Measurements from ENCODE around the gene CRYAB.

Gene CRYAB

GRCh38 chr11:111911563-111912401 is at the start of gene CRYAB:
CRYAB (minus strand) TSS chr11:111911770; CDS start chr11:111911724, 46 bp downstream.
- no peaks in the 10 kb centered on the region for H3K9me3 Mint-ChIP-seq
- H3K36me3 Mint-ChIP-seq (ENCODE audit: low read depth): no peaks in the 10 kb centered on the region
- H3K4me3 Mint-ChIP-seq: no peak within 1 kb of the TSS
- no peak for ATAC-seq
- peaks cover 42% of the 10 kb centered on the region for H3K27me3 Mint-ChIP-seq
- H3K4me1 Mint-ChIP-seq: no peaks in the 10 kb centered on the region
- DNase-seq: no peak
- H3K27ac Mint-ChIP-seq: no peak within 1 kb of the TSS

- Mint-ChIP-seq H3K27ac (no peak overlapping the region), H3K9me3 (no peaks in the 10 kb centered on the region), H3K4me3 (no peak overlapping the region), H3K27me3 (no peaks in the 10 kb centered on the region), H3K36me3 (ENCODE audit: low read depth) (peaks cover 5% of the 10 kb centered on the region), H3K4me1 (peaks cover 7% of the 10 kb centered on the region)
- DNase-seq (no peak), ATAC-seq (no peak)
Measured at GRCh38 chr11:111960916-111961315, 49.3 kb upstream of the CRYAB start.

GRCh38 chr11:111957663-111958444 is 46.3 kb upstream of the CRYAB start:
- DNase-seq: no peak
- H3K36me3 Mint-ChIP-seq (ENCODE audit: low read depth): peaks cover 5% of the 10 kb centered on the region
- H3K4me3 Mint-ChIP-seq: no peak overlapping the region
- H3K27ac Mint-ChIP-seq: no peak overlapping the region
- no peaks in the 10 kb centered on the region for H3K9me3 Mint-ChIP-seq
- no peak for ATAC-seq
- H3K4me1 Mint-ChIP-seq: peaks cover 2% of the 10 kb centered on the region
- H3K27me3 Mint-ChIP-seq: no peaks in the 10 kb centered on the region

- Mint-ChIP-seq H3K4me1 (peaks cover 10% of the 10 kb centered on the region), H3K36me3 (ENCODE audit: low read depth) (peaks cover 17% of the 10 kb centered on the region), H3K9me3 (no peaks in the 10 kb centered on the region), H3K4me3 (no peak overlapping the region), H3K27me3 (no peaks in the 10 kb centered on the region), H3K27ac (no peak overlapping the region)
- no peak for DNase-seq
- no peak for ATAC-seq
Measured at GRCh38 chr11:111954154-111954553, 42.6 kb upstream of the CRYAB start.

- DNase-seq (no peak), ATAC-seq (no peak)
- Mint-ChIP-seq H3K4me3 (no peak overlapping the region), H3K27ac (no peak overlapping the region), H3K36me3 (ENCODE audit: low read depth) (peaks cover 12% of the 10 kb centered on the region), H3K4me1 (peaks cover 27% of the 10 kb centered on the region), H3K27me3 (no peaks in the 10 kb centered on the region), H3K9me3 (no peaks in the 10 kb centered on the region)
Measured at GRCh38 chr11:111951565-111951964, 40.0 kb upstream of the CRYAB start.

- Mint-ChIP-seq H3K36me3 (ENCODE audit: low read depth) (peaks cover 13% of the 10 kb centered on the region), H3K9me3 (no peaks in the 10 kb centered on the region), H3K4me1 (peaks cover 38% of the 10 kb centered on the region), H3K4me3 (no peak overlapping the region), H3K27me3 (no peaks in the 10 kb centered on the region), H3K27ac (peak overlapping the region; percentile 54)
- DNase-seq (no peak), ATAC-seq (no peak)
Measured at GRCh38 chr11:111949519-111950426, 38.2 kb upstream of the CRYAB start.

GRCh38 chr11:111947143-111947542 is 35.6 kb upstream of the CRYAB start:
- Mint-ChIP-seq H3K4me3 (no peak overlapping the region), H3K9me3 (no peaks in the 10 kb centered on the region), H3K27ac (no peak overlapping the region), H3K36me3 (ENCODE audit: low read depth) (peaks cover 15% of the 10 kb centered on the region), H3K4me1 (peaks cover 59% of the 10 kb centered on the region), H3K27me3 (no peaks in the 10 kb centered on the region)
- no peak for DNase-seq
- ATAC-seq: no peak

- peaks cover 66% of the 10 kb centered on the region for H3K4me1 Mint-ChIP-seq
- H3K27ac Mint-ChIP-seq: no peak overlapping the region
- peaks cover 11% of the 10 kb centered on the region for H3K36me3 Mint-ChIP-seq (ENCODE audit: low read depth)
- no peaks in the 10 kb centered on the region for H3K27me3 Mint-ChIP-seq
- no peak for ATAC-seq
- no peak overlapping the region for H3K4me3 Mint-ChIP-seq
- H3K9me3 Mint-ChIP-seq: no peaks in the 10 kb centered on the region
- no peak for DNase-seq
Measured at GRCh38 chr11:111946499-111946898, 34.9 kb upstream of the CRYAB start.

GRCh38 chr11:111945198-111945597 is 33.6 kb upstream of the CRYAB start:
- peaks cover 75% of the 10 kb centered on the region for H3K4me1 Mint-ChIP-seq
- H3K27ac Mint-ChIP-seq: peak overlapping the region; percentile 96
- H3K27me3 Mint-ChIP-seq: no peaks in the 10 kb centered on the region
- ATAC-seq (no peak), DNase-seq (no peak)
- H3K36me3 Mint-ChIP-seq (ENCODE audit: low read depth): peaks cover 9% of the 10 kb centered on the region
- no peaks in the 10 kb centered on the region for H3K9me3 Mint-ChIP-seq
- peak overlapping the region; percentile 57 for H3K4me3 Mint-ChIP-seq

GRCh38 chr11:111944651-111945051 is 33.1 kb upstream of the CRYAB start:
- peaks cover 73% of the 10 kb centered on the region for H3K4me1 Mint-ChIP-seq
- H3K9me3 Mint-ChIP-seq: no peaks in the 10 kb centered on the region
- H3K4me3 Mint-ChIP-seq: peak overlapping the region; percentile 57
- H3K27ac Mint-ChIP-seq: peak overlapping the region; percentile 96
- H3K27me3 Mint-ChIP-seq: no peaks in the 10 kb centered on the region
- DNase-seq (no peak), ATAC-seq (peak; percentile 96)
- peaks cover 6% of the 10 kb centered on the region for H3K36me3 Mint-ChIP-seq (ENCODE audit: low read depth)

GRCh38 chr11:111944139-111944538 is 32.6 kb upstream of the CRYAB start:
- DNase-seq (no peak), ATAC-seq (no peak)
- H3K4me1 Mint-ChIP-seq: peaks cover 72% of the 10 kb centered on the region
- peak overlapping the region; percentile 96 for H3K27ac Mint-ChIP-seq
- peaks cover 5% of the 10 kb centered on the region for H3K36me3 Mint-ChIP-seq (ENCODE audit: low read depth)
- H3K4me3 Mint-ChIP-seq: peak overlapping the region; percentile 57
- no peaks in the 10 kb centered on the region for H3K27me3 Mint-ChIP-seq
- no peaks in the 10 kb centered on the region for H3K9me3 Mint-ChIP-seq

- no peaks in the 10 kb centered on the region for H3K9me3 Mint-ChIP-seq
- ATAC-seq: no peak
- no peaks in the 10 kb centered on the region for H3K27me3 Mint-ChIP-seq
- H3K36me3 Mint-ChIP-seq (ENCODE audit: low read depth): peaks cover 6% of the 10 kb centered on the region
- DNase-seq: no peak
- H3K4me1 Mint-ChIP-seq: peaks cover 75% of the 10 kb centered on the region
- H3K4me3 Mint-ChIP-seq: no peak overlapping the region
- no peak overlapping the region for H3K27ac Mint-ChIP-seq
Measured at GRCh38 chr11:111942829-111943228, 31.3 kb upstream of the CRYAB start.

GRCh38 chr11:111941963-111942362 is 30.4 kb upstream of the CRYAB start:
- ATAC-seq: no peak
- no peaks in the 10 kb centered on the region for H3K9me3 Mint-ChIP-seq
- H3K4me1 Mint-ChIP-seq: peaks cover 74% of the 10 kb centered on the region
- no peaks in the 10 kb centered on the region for H3K27me3 Mint-ChIP-seq
- no peak overlapping the region for H3K27ac Mint-ChIP-seq
- peaks cover 8% of the 10 kb centered on the region for H3K36me3 Mint-ChIP-seq (ENCODE audit: low read depth)
- no peak for DNase-seq
- no peak overlapping the region for H3K4me3 Mint-ChIP-seq

GRCh38 chr11:111939836-111940604 is 28.4 kb upstream of the CRYAB start:
- DNase-seq (no peak), ATAC-seq (no peak)
- Mint-ChIP-seq H3K9me3 (no peaks in the 10 kb centered on the region), H3K27ac (no peak overlapping the region), H3K4me1 (peaks cover 81% of the 10 kb centered on the region), H3K27me3 (peaks cover 2% of the 10 kb centered on the region), H3K4me3 (no peak overlapping the region), H3K36me3 (ENCODE audit: low read depth) (peaks cover 10% of the 10 kb centered on the region)
